ENCODE data around the gene MYO5C. TPM values are rescaled to one million over a fixed set of nuclear protein-coding genes. Genes with fewer than 3 reads are reported as not detected.

MYO5C gene
- total and polyA plus RNA-seq, 2 of the 8 experiments (the other 6 are each of a cell fraction or from before 2014, with no cell fraction given) = 8.2 to 26.7 TPM

DNA sequence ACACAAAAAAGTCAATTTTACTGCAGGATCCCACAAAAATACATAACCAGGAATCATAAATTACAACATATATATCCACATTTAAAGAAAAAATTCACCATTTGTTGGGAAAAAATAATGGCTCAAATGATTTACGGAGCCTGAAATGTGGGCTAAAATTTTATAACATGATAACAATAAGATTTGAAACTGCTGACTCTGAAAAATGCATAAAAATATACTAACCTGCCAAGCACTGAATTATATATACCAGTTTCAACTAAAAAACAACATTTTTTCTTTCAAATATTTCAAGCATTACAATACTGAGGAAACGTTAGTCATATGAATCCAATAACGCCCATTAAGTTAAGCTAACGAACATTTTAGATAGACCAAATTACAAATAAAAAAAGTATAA lies 12.2 kb upstream of the MYO5C start:
- no peaks in the 10 kb centered on the region for H3K79me2 ChIP-seq (ENCODE audit: control insufficient read depth in 1 of 2, insufficient read depth in 2 of 2, low read length in 2 of 2)
- WGBS, 2 experiments (ENCODE audit: extremely low coverage in 1 of 2, insufficient coverage in 1 of 2, insufficient read length in 1 of 2, insufficient replicate concordance in 2 of 2, low coverage in 1 of 2, low lambda C conversion rate in 2 of 2, missing lambda C conversion rate in 1 of 2) = 86% methylated on average over 4 of the region's 4 CpGs; no CpG with 5 or more reads in 1 of the 2 experiments
- H3K4me2 ChIP-seq (ENCODE audit: insufficient read depth in 1 of 2, low read depth in 2 of 2, low read length in 2 of 2) = no peak overlapping the region
- CTCF ChIA-PET (ENCODE audit: partially characterized antibody) = no interaction called here
- no peak overlapping the region for H3K23ac ChIP-seq (ENCODE audit: insufficient read length)
- no peak overlapping the region for H4K8ac ChIP-seq (ENCODE audit: extremely low read depth, insufficient read depth, low read length)
- no peak overlapping the region for H2BK15ac ChIP-seq (ENCODE audit: low read length)
- peaks cover 0 to 5% (median 0%) of the 10 kb centered on the region in 4 experiments; a peak in 2 of 7 replicates for H3K4me1 ChIP-seq (replicated peaks in 1 of 4; ENCODE audit: control insufficient read depth in 3 of 4, insufficient read depth in 4 of 4, low read length in 3 of 4)
- H2BK12ac ChIP-seq (ENCODE audit: low read depth, low read length) = no peak overlapping the region
- no peaks in the 10 kb centered on the region for H3K79me1 ChIP-seq (ENCODE audit: low read depth, low read length)
- H2BK20ac ChIP-seq (ENCODE audit: low read length) = no peak overlapping the region
- no peaks in the 10 kb centered on the region for H3K27me3 ChIP-seq (replicated peaks in 1 of 4; ENCODE audit: control insufficient read depth in 3 of 4, extremely low read depth in 1 of 4, insufficient read depth in 3 of 4, low read length in 3 of 4)
- H3K9me3 ChIP-seq (ENCODE audit: insufficient read depth in 2 of 2, low read depth in 1 of 2, low read length in 1 of 2) = no peaks in the 10 kb centered on the region
- no peak overlapping the region for H2AK5ac ChIP-seq (ENCODE audit: low read depth, low read length)
- H3K4me3 ChIP-seq (ENCODE audit: extremely low read depth in 1 of 4, insufficient read depth in 2 of 4, low read depth in 3 of 4, low read length in 4 of 4) = no peak overlapping the region
- no peak overlapping the region for H4K91ac ChIP-seq (replicated peaks; ENCODE audit: insufficient read length, low read length)
- no peak overlapping the region for H3K27ac ChIP-seq (ENCODE audit: low read depth, low read length)
- H3K9ac ChIP-seq (replicated peaks in 1 of 4; ENCODE audit: extremely low read depth in 1 of 4, low read depth in 3 of 4, low read length in 3 of 4) = no peak overlapping the region
- H3K14ac ChIP-seq (ENCODE audit: insufficient read length) = no peak overlapping the region
- TF ChIP-seq YY1 (IDR thresholded peaks at IDR 0.05; ENCODE audit: low read depth, low read length) = no peak
- H3K56ac ChIP-seq (replicated peaks; ENCODE audit: insufficient read length, low read depth, low read length) = no peak overlapping the region
- no peak overlapping the region for H2BK120ac ChIP-seq (replicated peaks; ENCODE audit: low read depth, low read length)
- no peak overlapping the region for H2BK5ac ChIP-seq (ENCODE audit: low read depth, low read length)
- no peak overlapping the region for H2AFZ ChIP-seq (ENCODE audit: low read length)
- H3K36me3 ChIP-seq (ENCODE audit: control insufficient read depth in 2 of 4, insufficient read depth in 4 of 4, low read length in 3 of 4) = no peaks in the 10 kb centered on the region
- POLR2A ChIA-PET (ENCODE audit: partially characterized antibody) = no interaction called here
- no peaks in the 10 kb centered on the region for H3K23me2 ChIP-seq (ENCODE audit: low read depth, low read length)
- DNase-seq (ENCODE audit: low read depth in 1 of 2, low spot score in 2 of 2) = no peak
- H3K4ac ChIP-seq (replicated peaks; ENCODE audit: insufficient read length, low read depth, low read length) = no peak overlapping the region
- no peak for FAIRE-seq
- H3K18ac ChIP-seq (ENCODE audit: extremely low read depth, low read length) = no peak overlapping the region
- H4K5ac ChIP-seq (ENCODE audit: insufficient read length, low read depth, low read length) = no peak overlapping the region
- H4K20me1 ChIP-seq (replicated peaks in 1 of 2; ENCODE audit: control insufficient read depth in 1 of 2, insufficient read depth in 2 of 2, low read length in 2 of 2) = no peaks in the 10 kb centered on the region

All from H1 (cell line).